OCI-LY7 (cell line): ENCODE measurements around the gene RAD51B.

ENCODE experiments used
- EZH2phosphoT487 ChIP-seq: fragments of 200-600 bp; sonication (generic); IDR thresholded peaks from 2 replicates; pipeline ENCODE4 v1.6.1; 2018; ENCODE audit warnings: low read depth, borderline replicate concordance, mild to moderate bottlenecking, mixed run types, antibody characterized with exemption, low read length, moderate library complexity, mixed read lengths
- TF ChIP-seq, protein P1 (sequence below): fragments of 200-600 bp; sonication (generic); conservative IDR thresholded peaks from 2 replicates; pipeline ENCODE4 v1.5.1; 2014; ENCODE audit warnings: mild to moderate bottlenecking, antibody characterized with exemption, low read length, moderate library complexity, mixed read lengths

DNA sequence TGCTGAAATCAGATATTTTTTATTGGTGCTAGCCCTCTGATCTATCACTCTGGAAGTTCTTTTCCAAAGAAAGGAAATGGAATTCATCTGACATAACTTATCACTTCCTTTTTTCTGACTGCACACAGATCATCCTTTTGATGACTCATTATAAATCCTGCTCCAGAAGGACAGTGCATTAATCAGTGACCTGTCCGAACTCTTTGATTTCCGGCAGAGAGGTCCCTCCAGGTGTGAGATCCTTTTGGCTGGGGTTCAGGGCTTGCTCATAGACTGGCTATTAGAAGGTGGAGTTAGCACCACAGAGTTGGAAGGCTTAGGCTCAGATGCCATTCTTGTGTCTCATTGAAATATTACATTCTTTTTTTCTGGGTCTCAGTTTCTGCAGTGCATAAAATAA lies 645.1 kb downstream of the RAD51B start:
- TF ChIP-seq, protein P1, sequence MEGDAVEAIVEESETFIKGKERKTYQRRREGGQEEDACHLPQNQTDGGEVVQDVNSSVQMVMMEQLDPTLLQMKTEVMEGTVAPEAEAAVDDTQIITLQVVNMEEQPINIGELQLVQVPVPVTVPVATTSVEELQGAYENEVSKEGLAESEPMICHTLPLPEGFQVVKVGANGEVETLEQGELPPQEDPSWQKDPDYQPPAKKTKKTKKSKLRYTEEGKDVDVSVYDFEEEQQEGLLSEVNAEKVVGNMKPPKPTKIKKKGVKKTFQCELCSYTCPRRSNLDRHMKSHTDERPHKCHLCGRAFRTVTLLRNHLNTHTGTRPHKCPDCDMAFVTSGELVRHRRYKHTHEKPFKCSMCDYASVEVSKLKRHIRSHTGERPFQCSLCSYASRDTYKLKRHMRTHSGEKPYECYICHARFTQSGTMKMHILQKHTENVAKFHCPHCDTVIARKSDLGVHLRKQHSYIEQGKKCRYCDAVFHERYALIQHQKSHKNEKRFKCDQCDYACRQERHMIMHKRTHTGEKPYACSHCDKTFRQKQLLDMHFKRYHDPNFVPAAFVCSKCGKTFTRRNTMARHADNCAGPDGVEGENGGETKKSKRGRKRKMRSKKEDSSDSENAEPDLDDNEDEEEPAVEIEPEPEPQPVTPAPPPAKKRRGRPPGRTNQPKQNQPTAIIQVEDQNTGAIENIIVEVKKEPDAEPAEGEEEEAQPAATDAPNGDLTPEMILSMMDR = no peak
- no peak for TF ChIP-seq EZH2phosphoT487
